Esophagus muscularis mucosa (tissue), 4 donors: ENCODE measurements around the gene FBN1. TPM values are rescaled to one million over a fixed set of nuclear protein-coding genes. Genes with fewer than 3 reads are reported as not detected.

ENCODE experiments used
- DNase-seq: peaks from one replicate; pipeline ENCODE4 v3.0.0-alpha.2; 2017; ENCODE audit errors: extremely low spot score
- H3K27ac ChIP-seq, 4 donors: fragments of 200-600 bp; sonication (generic); replicated peaks in 1 of 4; 1 replicate in 3 of 4; 2 replicates in 1 of 4; pipeline ENCODE4 v1.5.1; 2016 to 2019; ENCODE audit warnings: mild to moderate bottlenecking in 1 of 4
- H3K27me3 ChIP-seq, 4 donors: fragments of 200-600 bp; sonication (generic); one replicate each; pipeline versions ENCODE4 v1.5.1 to v1.6.0; 2016 to 2019
- H3K36me3 ChIP-seq, 4 donors: fragments of 200-600 bp; sonication (generic); one replicate each; pipeline ENCODE4 v1.5.1; 2016 to 2019
- H3K4me1 ChIP-seq, 4 donors: fragments of 200-600 bp; sonication (generic); one replicate each; pipeline ENCODE4 v1.5.1; 2016 to 2019
- H3K4me3 ChIP-seq, 4 donors: fragments of 200-600 bp; sonication (generic); 1 replicate in 2 of 4; 2 replicates in 2 of 4; pipeline ENCODE4 v1.5.1; 2016 to 2019; ENCODE audit warnings: mild to moderate bottlenecking in 4 of 4, moderate library complexity in 1 of 4
- H3K9me3 ChIP-seq, 4 donors: fragments of 200-600 bp; sonication (generic); 1 replicate in 3 of 4; 2 replicates in 1 of 4; pipeline ENCODE4 v1.5.1; 2016 to 2019
- CTCF ChIP-seq, 3 experiments: fragments of 200-600 bp in 2 of 3; fragments of 450-650 bp in 1 of 3; sonication (generic) in 2 of 3; IDR thresholded peaks; one replicate each; pipeline ENCODE4 v1.5.1; 2017 to 2019; ENCODE audit warnings: antibody characterized with exemption in 3 of 3, mild to moderate bottlenecking in 2 of 3, moderate library complexity in 1 of 3
- EP300 ChIP-seq: sonication (generic); formaldehyde crosslinking; IDR thresholded peaks from one replicate; pipeline ENCODE4 v1.6.1; 2017; ENCODE audit warnings: antibody characterized with exemption
- POLR2A ChIP-seq: fragments of 450-650 bp; IDR thresholded peaks from one replicate; pipeline ENCODE4 v1.6.1; 2017; ENCODE audit warnings: antibody characterized with exemption, moderate library complexity, mild to moderate bottlenecking, low read depth
- POLR2AphosphoS5 ChIP-seq, 2 donors: sonication (generic); formaldehyde crosslinking; IDR thresholded peaks; one replicate each; pipeline ENCODE4 v1.6.1; 2017; ENCODE audit warnings: antibody characterized with exemption in 2 of 2
- WGBS: methylation state at CpG from one replicate; pipeline ENCODE4 v1.1.5; 2018; 5-methylcytosine and 5-hydroxymethylcytosine counted together
- intact Hi-C: fragments of 100-400 bp; cut with DNase I; formaldehyde crosslinking; loops from one replicate; pipeline ENCODE4 v1.15.1; 2023
- total RNA-seq, 4 donors: library from RNA; depleted of rRNA; stranded (reverse); fragments of >200 nt; gene quantifications; one replicate each; pipeline versions ENCODE4 v1.1.0 to v1.2.1, GENCODE V29; 2016

The FBN1 gene
- total RNA-seq, 4 donors from 2014 or later, result 159 to 253 (median 226) TPM

GRCh38 chr15:48538941-48539340, 106.6 kb downstream of the FBN1 start:
- no peak for DNase-seq
- Histone ChIP-seq H3K4me1 (peaks cover 26 to 92% (median 90%) of the 10 kb centered on the region in 4 donors), H3K36me3 (no peaks in the 10 kb centered on the region), H3K27ac (peak overlapping the region; percentile 62 to 78 (median 74)), H3K4me3 (no peak overlapping the region), H3K9me3 (no peaks in the 10 kb centered on the region), H3K27me3 (no peaks in the 10 kb centered on the region)
- 69% methylated on average over 3 of the region's 3 CpGs for WGBS
- intact Hi-C loops, result loop anchor here (5.0 kb wide), 1 partner anchor 93 kb away; no protein-coding TSS in a partner anchor
- no peak for TF ChIP-seq EP300
- no peak for TF ChIP-seq POLR2A
- no peak for TF ChIP-seq POLR2AphosphoS5 (IDR thresholded peaks at IDR 0.05)
- TF ChIP-seq CTCF (IDR thresholded peaks at IDR 0.05), result no peak

- no peak for DNase-seq
- no peaks in the 10 kb centered on the region for H3K9me3 ChIP-seq
- H3K4me3 ChIP-seq, result no peak overlapping the region
- 54% methylated on average over 16 of the region's 16 CpGs for WGBS
- H3K36me3 ChIP-seq, result no peaks in the 10 kb centered on the region
- intact Hi-C loops, result loop anchor here (5.0 kb wide), 1 partner anchor 95 kb away; no protein-coding TSS in a partner anchor
- H3K27ac ChIP-seq, result peak overlapping the region; percentile 62 to 78 (median 74)
- H3K4me1 ChIP-seq, result peaks cover 26 to 100% (median 93%) of the 10 kb centered on the region in 4 donors
- peak; percentile 3 to 45 for TF ChIP-seq POLR2AphosphoS5 (IDR thresholded peaks at IDR 0.05)
- no peak for TF ChIP-seq CTCF (IDR thresholded peaks at IDR 0.05)
- no peaks in the 10 kb centered on the region for H3K27me3 ChIP-seq
These were observed 108.0 kb downstream of the FBN1 start for GRCh38 chr15:48537271-48538113.

GRCh38 chr15:48536681-48537091, 108.8 kb downstream of the FBN1 start:
- intact Hi-C loops, result loop anchor here (5.0 kb wide), 1 partner anchor 96 kb away; no protein-coding TSS in a partner anchor
- TF ChIP-seq POLR2AphosphoS5 (IDR thresholded peaks at IDR 0.05), result no peak
- TF ChIP-seq POLR2A, result no peak
- TF ChIP-seq CTCF (IDR thresholded peaks at IDR 0.05), result no peak
- no peak for TF ChIP-seq EP300
- Histone ChIP-seq H3K36me3 (peaks cover 0 to 5% (median 1%) of the 10 kb centered on the region in 4 donors), H3K27ac (peak overlapping the region; percentile 62 to 78 (median 74)), H3K27me3 (no peaks in the 10 kb centered on the region), H3K4me1 (peaks cover 26 to 94% (median 85%) of the 10 kb centered on the region in 4 donors), H3K4me3 (no peak overlapping the region), H3K9me3 (no peaks in the 10 kb centered on the region)
- 26% methylated on average over 3 of the region's 3 CpGs for WGBS
- no peak for DNase-seq

GRCh38 chr15:48533982-48534381, 111.5 kb downstream of the FBN1 start:
- Histone ChIP-seq H3K27me3 (no peaks in the 10 kb centered on the region), H3K27ac (peak overlapping the region in 1 of 4 donors; percentile 39), H3K4me3 (no peak overlapping the region), H3K4me1 (peaks cover 22 to 67% (median 59%) of the 10 kb centered on the region in 4 donors), H3K36me3 (peaks cover 7 to 30% (median 12%) of the 10 kb centered on the region in 4 donors), H3K9me3 (no peaks in the 10 kb centered on the region)
- 26% methylated on average over 2 of the region's 2 CpGs for WGBS
- TF ChIP-seq POLR2A (no peak), POLR2AphosphoS5 (IDR thresholded peaks at IDR 0.05) (no peak)
- no peak for DNase-seq
- intact Hi-C loops, result no loop called here

GRCh38 chr15:48532946-48533345, 112.6 kb downstream of the FBN1 start:
- no peak for DNase-seq

More at GRCh38 chr15:48532946-48533345, 112.6 kb downstream of the FBN1 start:
- Histone ChIP-seq H3K4me3 (no peak overlapping the region), H3K27me3 (no peaks in the 10 kb centered on the region), H3K4me1 (peaks cover 22 to 66% (median 57%) of the 10 kb centered on the region in 4 donors), H3K36me3 (peaks cover 7 to 30% (median 12%) of the 10 kb centered on the region in 4 donors), H3K9me3 (no peaks in the 10 kb centered on the region), H3K27ac (no peak overlapping the region)
- intact Hi-C loops, result no loop called here
- TF ChIP-seq POLR2AphosphoS5 (IDR thresholded peaks at IDR 0.05) (no peak), EP300 (no peak), CTCF (IDR thresholded peaks at IDR 0.05) (no peak), POLR2A (no peak)
